Ascending aorta (tissue), 2 donors: Measurements from ENCODE around the gene CPM. TPM values are rescaled to one million over a fixed set of nuclear protein-coding genes. Genes with fewer than 3 reads are reported as not detected.

Source experiments
- DNase-seq, 2 donors: peaks; one replicate each; pipeline ENCODE4 v3.0.0-alpha.2; 2019; ENCODE audit warnings: low spot score in 2 of 2
- H3K27ac ChIP-seq, 2 donors: fragments of 200-600 bp; sonication (generic); one replicate each; pipeline ENCODE4 v1.5.1; 2016 to 2017; ENCODE audit warnings: mild to moderate bottlenecking in 1 of 2
- H3K27me3 ChIP-seq: fragments of 200-600 bp; sonication (generic); one replicate; pipeline ENCODE4 v1.5.1; 2017
- H3K36me3 ChIP-seq, 2 donors: fragments of 200-600 bp; sonication (generic); one replicate each; pipeline ENCODE4 v1.5.1; 2016
- H3K4me1 ChIP-seq, 2 donors: fragments of 200-600 bp; sonication (generic); one replicate each; pipeline ENCODE4 v1.5.1; 2016 to 2017; ENCODE audit warnings: mild to moderate bottlenecking in 1 of 2
- H3K4me3 ChIP-seq, 2 donors: fragments of 200-600 bp; sonication (generic); one replicate each; pipeline ENCODE4 v1.5.1; 2016 to 2017; ENCODE audit warnings: mild to moderate bottlenecking in 1 of 2
- H3K9me3 ChIP-seq, 2 donors: fragments of 200-600 bp; sonication (generic); one replicate each; pipeline ENCODE4 v1.5.1; 2016
- intact Hi-C: fragments of 100-400 bp; cut with DNase I; formaldehyde crosslinking; loops from one replicate; pipeline ENCODE4 v1.15.1; 2023
- total RNA-seq: library from RNA; depleted of rRNA; stranded (reverse); fragments of >200 nt; gene quantifications from one replicate; pipeline ENCODE4 v1.1.0, GENCODE V29; 2016
- TF ChIP-seq, protein P1 (sequence below), 3 experiments: fragments of 200-600 bp in 2 of 3; fragments of 450-650 bp in 1 of 3; sonication (generic) in 2 of 3; IDR thresholded peaks; one replicate each; pipeline ENCODE4 v1.5.1; 2016 to 2019; ENCODE audit warnings: antibody characterized with exemption in 3 of 3, mild to moderate bottlenecking in 1 of 3, moderate library complexity in 1 of 3

CPM gene
- total RNA-seq, 1 donor from 2014 or later, result 48.1 TPM

DNA sequence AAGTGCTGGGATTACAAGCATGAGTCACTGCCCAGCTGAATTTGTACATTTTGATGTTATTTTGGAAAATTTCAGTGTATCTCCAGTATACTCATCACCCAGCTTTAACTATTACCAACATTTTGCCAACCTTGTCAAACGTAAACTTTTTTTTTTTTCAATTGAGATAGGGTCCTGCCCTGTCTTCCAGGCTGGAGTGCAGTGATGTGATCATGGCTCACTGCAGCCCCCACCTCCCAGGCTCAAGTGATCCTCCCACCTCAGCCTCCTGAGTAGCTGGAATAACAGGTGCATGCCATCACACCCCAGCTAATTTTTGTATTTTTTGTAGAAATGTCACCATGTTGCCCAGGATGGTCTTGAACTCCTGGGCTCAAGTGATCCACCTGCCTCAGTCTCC, 95.8 kb downstream of the CPM start:
- Histone ChIP-seq H3K27me3 (no peaks in the 10 kb centered on the region), H3K27ac (no peak overlapping the region), H3K36me3 (peaks cover 87 to 92% of the 10 kb centered on the region in 2 donors), H3K4me1 (no peaks in the 10 kb centered on the region), H3K4me3 (no peak overlapping the region), H3K9me3 (no peaks in the 10 kb centered on the region)
- intact Hi-C loops, result loop anchor here (10.0 kb wide), 1 partner anchor 438 kb away; no protein-coding TSS in a partner anchor
- no peak for DNase-seq
- TF ChIP-seq, protein P1, sequence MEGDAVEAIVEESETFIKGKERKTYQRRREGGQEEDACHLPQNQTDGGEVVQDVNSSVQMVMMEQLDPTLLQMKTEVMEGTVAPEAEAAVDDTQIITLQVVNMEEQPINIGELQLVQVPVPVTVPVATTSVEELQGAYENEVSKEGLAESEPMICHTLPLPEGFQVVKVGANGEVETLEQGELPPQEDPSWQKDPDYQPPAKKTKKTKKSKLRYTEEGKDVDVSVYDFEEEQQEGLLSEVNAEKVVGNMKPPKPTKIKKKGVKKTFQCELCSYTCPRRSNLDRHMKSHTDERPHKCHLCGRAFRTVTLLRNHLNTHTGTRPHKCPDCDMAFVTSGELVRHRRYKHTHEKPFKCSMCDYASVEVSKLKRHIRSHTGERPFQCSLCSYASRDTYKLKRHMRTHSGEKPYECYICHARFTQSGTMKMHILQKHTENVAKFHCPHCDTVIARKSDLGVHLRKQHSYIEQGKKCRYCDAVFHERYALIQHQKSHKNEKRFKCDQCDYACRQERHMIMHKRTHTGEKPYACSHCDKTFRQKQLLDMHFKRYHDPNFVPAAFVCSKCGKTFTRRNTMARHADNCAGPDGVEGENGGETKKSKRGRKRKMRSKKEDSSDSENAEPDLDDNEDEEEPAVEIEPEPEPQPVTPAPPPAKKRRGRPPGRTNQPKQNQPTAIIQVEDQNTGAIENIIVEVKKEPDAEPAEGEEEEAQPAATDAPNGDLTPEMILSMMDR (IDR thresholded peaks at IDR 0.05), result no peak

DNA sequence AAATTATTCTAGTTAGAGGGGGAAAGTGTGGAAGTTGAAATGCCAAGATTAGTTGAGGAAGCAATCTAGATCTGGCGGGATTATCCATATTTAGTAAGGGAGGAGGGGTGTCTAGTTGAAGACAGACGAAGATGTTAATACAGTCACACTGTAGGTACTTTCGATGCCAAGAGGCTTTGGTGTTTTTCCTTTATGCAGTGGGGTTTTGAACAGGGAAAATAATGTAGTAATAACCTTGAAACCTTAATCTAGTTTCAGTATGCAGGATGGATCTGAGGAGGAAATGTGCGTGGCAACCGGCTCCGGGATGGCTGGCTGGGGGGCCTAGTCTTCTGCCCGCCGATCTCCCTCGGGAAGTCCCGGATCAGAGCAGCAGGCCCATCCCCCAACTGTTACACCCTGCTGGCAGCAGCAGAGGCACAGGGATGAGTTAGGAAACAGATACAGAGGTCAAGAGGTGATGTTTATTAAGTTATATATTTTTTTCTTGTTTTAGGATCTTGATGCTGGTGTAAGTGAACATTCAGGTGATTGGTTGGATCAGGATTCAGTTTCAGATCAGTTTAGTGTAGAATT, 97.5 kb downstream of the CPM start:
- peaks cover 89 to 91% of the 10 kb centered on the region in 2 donors for H3K36me3 ChIP-seq
- no peak for DNase-seq
- TF ChIP-seq, protein P1 (IDR thresholded peaks at IDR 0.05), result no peak
- H3K27ac ChIP-seq, result peak overlapping the region in 1 of 2 donors; percentile 32
- intact Hi-C loops, result loop anchor here (10.0 kb wide), 1 partner anchor 439 kb away; no protein-coding TSS in a partner anchor
- no peak overlapping the region for H3K4me3 ChIP-seq
- H3K27me3 ChIP-seq, result no peaks in the 10 kb centered on the region
- no peaks in the 10 kb centered on the region for H3K9me3 ChIP-seq
- no peaks in the 10 kb centered on the region for H3K4me1 ChIP-seq

DNA sequence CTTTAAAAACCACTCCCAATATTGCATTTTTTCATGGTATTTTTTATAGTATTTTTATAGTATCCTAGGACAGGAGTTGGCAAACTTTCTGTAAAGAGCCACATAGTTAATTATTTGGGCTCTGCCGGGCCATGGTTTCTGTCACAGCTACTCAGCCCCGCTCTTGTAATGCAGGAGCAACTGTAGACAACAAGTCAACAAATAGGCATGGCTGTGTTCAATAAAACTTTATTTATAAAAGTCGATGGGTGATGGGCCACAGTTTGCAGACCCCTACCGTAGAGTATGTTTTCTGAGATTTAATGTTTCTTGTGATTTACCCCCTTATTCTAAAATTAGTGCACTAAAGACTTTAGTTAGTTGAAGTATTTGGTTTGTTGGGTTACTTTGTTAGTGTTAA, 99.5 kb downstream of the CPM start:
- Histone ChIP-seq H3K4me3 (no peak overlapping the region), H3K27me3 (no peaks in the 10 kb centered on the region), H3K36me3 (peaks cover 89 to 90% of the 10 kb centered on the region in 2 donors), H3K9me3 (no peaks in the 10 kb centered on the region), H3K27ac (no peak overlapping the region), H3K4me1 (no peaks in the 10 kb centered on the region)
- TF ChIP-seq, protein P1 (IDR thresholded peaks at IDR 0.05), result no peak
- intact Hi-C loops, result loop anchor here (10.0 kb wide), 1 partner anchor 441 kb away; no protein-coding TSS in a partner anchor
- no peak for DNase-seq

- Histone ChIP-seq H3K27ac (no peak overlapping the region), H3K9me3 (no peaks in the 10 kb centered on the region), H3K4me3 (no peak overlapping the region), H3K4me1 (no peaks in the 10 kb centered on the region), H3K27me3 (no peaks in the 10 kb centered on the region), H3K36me3 (peaks cover 88 to 90% of the 10 kb centered on the region in 2 donors)
- DNase-seq, result no peak
- intact Hi-C loops, result loop anchor here (10.0 kb wide), 1 partner anchor 442 kb away; no protein-coding TSS in a partner anchor
- TF ChIP-seq, protein P1 (IDR thresholded peaks at IDR 0.05), result no peak
These were observed 100.5 kb downstream of the CPM start for GRCh38 chr12:68832504-68832867.

DNA sequence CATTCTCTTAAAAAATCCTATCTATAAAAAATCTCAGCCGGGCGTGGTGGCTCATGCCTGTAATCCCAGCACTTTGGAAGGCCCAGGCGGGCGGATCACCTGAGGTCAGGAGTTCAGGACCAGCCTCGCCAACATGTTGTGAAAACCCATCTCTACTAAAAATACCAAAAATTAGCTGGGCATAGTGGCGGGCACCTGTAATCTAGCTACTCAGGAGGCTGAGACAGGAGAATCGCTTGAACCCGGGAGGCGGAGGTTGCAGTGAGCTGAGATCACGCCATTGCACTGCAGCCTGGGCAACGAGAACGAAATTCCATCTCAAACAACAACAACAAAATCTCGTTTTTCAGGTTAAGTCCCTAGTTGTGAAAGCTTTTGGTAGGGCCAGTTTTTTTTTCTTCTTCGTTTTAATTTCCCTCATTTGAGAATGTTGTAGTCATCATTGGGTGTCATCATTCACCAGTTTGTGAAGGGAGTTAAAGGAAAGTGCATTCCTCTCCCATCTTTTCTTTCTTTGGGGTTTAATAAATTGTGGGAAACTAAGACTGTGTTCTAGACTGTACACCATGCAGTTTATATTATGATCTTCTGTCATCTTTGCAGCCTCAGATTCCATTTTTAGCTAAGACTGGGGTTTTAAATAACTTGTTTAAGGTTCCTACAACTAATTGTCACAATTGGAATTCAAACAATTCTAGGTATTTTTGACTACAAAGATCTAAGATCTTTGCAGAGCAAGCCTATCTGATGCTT, 101.0 kb downstream of the CPM start:
- DNase-seq, result no peak
- H3K36me3 ChIP-seq, result peaks cover 88 to 89% of the 10 kb centered on the region in 2 donors
- no peaks in the 10 kb centered on the region for H3K27me3 ChIP-seq
- no peaks in the 10 kb centered on the region for H3K4me1 ChIP-seq
- H3K9me3 ChIP-seq, result no peaks in the 10 kb centered on the region
- intact Hi-C loops, result loop anchor here (10.0 kb wide), 1 partner anchor 443 kb away; no protein-coding TSS in a partner anchor
- no peak overlapping the region for H3K4me3 ChIP-seq
- TF ChIP-seq, protein P1 (IDR thresholded peaks at IDR 0.05), result no peak
- no peak overlapping the region for H3K27ac ChIP-seq
